Activated T-helper 9 cell treated with anti-CD3 and anti-CD28 coated beads, Interleukin-2, amount 50 U/mL, for 16 hours (primary cell): ENCODE results near the gene COX14.

Experiments used
- DNase-seq: peaks from one replicate; pipeline ENCODE4 v3.0.0-alpha.2; 2020; ENCODE audit warnings: low read depth

The COX14 gene

GRCh38 chr12:50084775-50085614 is 27.0 kb upstream of the COX14 start, which contains the start of gene SMARCD1:
Gene SMARCD1, plus strand, starts transcription at chr12:50085342. Its CDS starts 28 bp downstream, at chr12:50085370.
- peak; percentile 82 for DNase-seq

- no peak for DNase-seq
These were observed 26.4 kb upstream of the COX14 start for GRCh38 chr12:50085615-50086072.

- no peak for DNase-seq
These were observed 25.9 kb upstream of the COX14 start for GRCh38 chr12:50086148-50086547.

GRCh38 chr12:50087151-50087550 is 24.9 kb upstream of the COX14 start:
- no peak for DNase-seq

GRCh38 chr12:50087995-50088394 is 24.0 kb upstream of the COX14 start:
- DNase-seq, result no peak

- DNase-seq, result no peak
These were observed 23.3 kb upstream of the COX14 start for GRCh38 chr12:50088577-50089335.

GRCh38 chr12:50089730-50090129 is 22.3 kb upstream of the COX14 start:
- DNase-seq, result no peak

GRCh38 chr12:50090391-50090790 is 21.6 kb upstream of the COX14 start:
- no peak for DNase-seq

GRCh38 chr12:50097952-50098351 is 14.1 kb upstream of the COX14 start:
- DNase-seq, result no peak

- DNase-seq, result no peak
These were observed 12.6 kb upstream of the COX14 start for GRCh38 chr12:50099302-50100008.

- DNase-seq, result no peak
These were observed 11.5 kb upstream of the COX14 start for GRCh38 chr12:50100561-50100960.

- DNase-seq, result no peak
These were observed 10.4 kb upstream of the COX14 start for GRCh38 chr12:50101663-50102062.

- DNase-seq, result no peak
These were observed 9.9 kb upstream of the COX14 start for GRCh38 chr12:50102131-50102531.

GRCh38 chr12:50102646-50103309 is 9.3 kb upstream of the COX14 start:
- no peak for DNase-seq

- DNase-seq, result no peak
These were observed 8.7 kb upstream of the COX14 start for GRCh38 chr12:50103351-50103750.

GRCh38 chr12:50103767-50104321 is 8.2 kb upstream of the COX14 start, which contains the start of gene GPD1:
Gene GPD1, plus strand, starts transcription at chr12:50104008. Its CDS starts 43 bp downstream, at chr12:50104051.
- DNase-seq, result no peak

GRCh38 chr12:50104417-50105366 is 7.3 kb upstream of the COX14 start:
- no peak for DNase-seq

GRCh38 chr12:50105913-50106450 is 6.1 kb upstream of the COX14 start:
- no peak for DNase-seq

- DNase-seq, result no peak
These were observed 5.1 kb upstream of the COX14 start for GRCh38 chr12:50106907-50107306.
